Transverse colon (tissue), 4 donors: ENCODE data around the gene HSD17B2. TPM values are rescaled to one million over a fixed set of nuclear protein-coding genes. Genes with fewer than 3 reads are reported as not detected.

Source experiments
- DNase-seq: peaks from one replicate; pipeline ENCODE4 v3.0.0-alpha.2; 2019
- H3K27ac ChIP-seq, 4 donors: fragments of 200-600 bp; sonication (generic); 2 replicates each; pipeline ENCODE4 v1.5.1; 2016 to 2018; ENCODE audit warnings: inconsistent platforms in 4 of 4
- H3K27me3 ChIP-seq: fragments of 200-600 bp; sonication (generic); 2 replicates; pipeline ENCODE4 v1.5.1; 2017; ENCODE audit warnings: inconsistent platforms
- H3K36me3 ChIP-seq, 4 donors: fragments of 200-600 bp; sonication (generic); 2 replicates each; pipeline ENCODE4 v1.5.1; 2017 to 2019; ENCODE audit warnings: inconsistent platforms in 4 of 4
- H3K4me1 ChIP-seq, 4 donors: fragments of 200-600 bp; sonication (generic); 2 replicates each; pipeline ENCODE4 v1.5.1; 2017 to 2020; ENCODE audit warnings: inconsistent platforms in 4 of 4
- H3K4me3 ChIP-seq, 4 donors: fragments of 200-600 bp; sonication (generic); 1 replicate in 1 of 4; 2 replicates in 3 of 4; pipeline versions ENCODE4 v1.5.1 to v1.6.1; 2017 to 2019; ENCODE audit warnings: inconsistent platforms in 4 of 4
- H3K9me3 ChIP-seq, 2 donors: fragments of 200-600 bp; sonication (generic); 2 replicates each; pipeline ENCODE4 v1.5.1; 2017 to 2019; ENCODE audit warnings: inconsistent platforms in 2 of 2
- EP300 ChIP-seq: sonication (generic); formaldehyde crosslinking; IDR thresholded peaks from one replicate; pipeline ENCODE4 v1.6.1; 2017; ENCODE audit warnings: antibody characterized with exemption, low read depth
- POLR2A ChIP-seq: fragments of 450-650 bp; IDR thresholded peaks from one replicate; pipeline ENCODE4 v1.6.1; 2016; ENCODE audit warnings: antibody characterized with exemption, mild to moderate bottlenecking, moderate library complexity
- POLR2AphosphoS5 ChIP-seq, 3 donors: sonication (generic); formaldehyde crosslinking; IDR thresholded peaks; one replicate each; pipeline ENCODE4 v1.6.1; 2016; ENCODE audit warnings: antibody characterized with exemption in 3 of 3
- WGBS, 2 donors: methylation state at CpG; one replicate each; pipeline ENCODE4 v1.1.5; 2018; ENCODE audit warnings: low coverage in 1 of 2; 5-methylcytosine and 5-hydroxymethylcytosine counted together
- in situ Hi-C, 4 donors: fragments of 200-750 bp; cut with MboI; loops; one replicate each; pipeline versions ENCODE4 v1.15.0 to v1.15.1; 2017; ENCODE audit warnings: low sequenced_read_pairs in 3 of 4, low pct_ligation_motif_present in 1 of 4, low pct_unique_long_range_greater_than_20kb in 1 of 4
- intact Hi-C: fragments of 100-400 bp; cut with DNase I; formaldehyde crosslinking; loops from one replicate; pipeline ENCODE4 v1.15.1; 2023; ENCODE audit warnings: low total_unique reads
- total RNA-seq, 4 donors: library from RNA; depleted of rRNA; stranded (reverse); fragments of >200 nt; gene quantifications; one replicate each; pipeline ENCODE4 v1.1.0, GENCODE V29; 2016
- TF ChIP-seq, protein P1 (sequence below), 5 experiments: fragments of 200-600 bp in 3 of 5; fragments of 450-650 bp in 2 of 5; sonication (generic) in 3 of 5; IDR thresholded peaks; 1 replicate in 2 of 5; 2 replicates in 3 of 5; pipeline ENCODE4 v1.5.1; 2016 to 2017; ENCODE audit warnings: antibody characterized with exemption in 5 of 5, inconsistent platforms in 3 of 5, mild to moderate bottlenecking in 2 of 5, moderate library complexity in 1 of 5

Gene HSD17B2
- total RNA-seq, 4 donors from 2014 or later, result 9.6 to 146 (median 82.3) TPM

DNA sequence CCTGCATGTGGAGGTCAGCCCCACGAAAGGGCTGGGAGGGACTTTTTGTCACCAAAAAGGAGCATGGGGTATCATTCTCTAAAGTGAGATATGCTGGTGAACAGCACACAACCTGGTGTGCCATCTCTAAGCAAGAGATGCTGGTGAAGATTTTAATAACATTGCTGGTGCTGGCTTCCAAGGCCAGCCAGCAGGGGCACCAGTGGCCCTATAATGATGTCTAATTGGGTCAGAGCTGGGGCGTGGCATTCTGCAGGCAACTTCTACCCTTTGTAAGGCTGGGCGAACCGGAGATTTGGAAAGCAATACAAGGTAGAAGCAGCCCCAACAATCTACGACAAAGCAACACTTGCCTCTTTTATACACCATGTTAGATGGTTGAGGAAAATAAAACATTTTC is 40.6 kb upstream of the HSD17B2 start:
- Histone ChIP-seq H3K9me3 (no peaks in the 10 kb centered on the region), H3K27ac (no peak overlapping the region), H3K4me3 (no peak overlapping the region), H3K36me3 (no peaks in the 10 kb centered on the region), H3K27me3 (no peaks in the 10 kb centered on the region), H3K4me1 (peaks cover 5 to 20% (median 15%) of the 10 kb centered on the region in 4 donors)
- WGBS, 2 donors, result 81 to 86% methylated on average over 5 of the region's 5 CpGs
- no peak for DNase-seq
- no peak for TF ChIP-seq POLR2A
- TF ChIP-seq, protein P1, sequence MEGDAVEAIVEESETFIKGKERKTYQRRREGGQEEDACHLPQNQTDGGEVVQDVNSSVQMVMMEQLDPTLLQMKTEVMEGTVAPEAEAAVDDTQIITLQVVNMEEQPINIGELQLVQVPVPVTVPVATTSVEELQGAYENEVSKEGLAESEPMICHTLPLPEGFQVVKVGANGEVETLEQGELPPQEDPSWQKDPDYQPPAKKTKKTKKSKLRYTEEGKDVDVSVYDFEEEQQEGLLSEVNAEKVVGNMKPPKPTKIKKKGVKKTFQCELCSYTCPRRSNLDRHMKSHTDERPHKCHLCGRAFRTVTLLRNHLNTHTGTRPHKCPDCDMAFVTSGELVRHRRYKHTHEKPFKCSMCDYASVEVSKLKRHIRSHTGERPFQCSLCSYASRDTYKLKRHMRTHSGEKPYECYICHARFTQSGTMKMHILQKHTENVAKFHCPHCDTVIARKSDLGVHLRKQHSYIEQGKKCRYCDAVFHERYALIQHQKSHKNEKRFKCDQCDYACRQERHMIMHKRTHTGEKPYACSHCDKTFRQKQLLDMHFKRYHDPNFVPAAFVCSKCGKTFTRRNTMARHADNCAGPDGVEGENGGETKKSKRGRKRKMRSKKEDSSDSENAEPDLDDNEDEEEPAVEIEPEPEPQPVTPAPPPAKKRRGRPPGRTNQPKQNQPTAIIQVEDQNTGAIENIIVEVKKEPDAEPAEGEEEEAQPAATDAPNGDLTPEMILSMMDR (IDR thresholded peaks at IDR 0.05), result no peak
- TF ChIP-seq EP300, result no peak
- TF ChIP-seq POLR2AphosphoS5 (IDR thresholded peaks at IDR 0.05), result no peak
- intact Hi-C loops, result no loop called here
- in situ Hi-C loops, result no loop called here

DNA sequence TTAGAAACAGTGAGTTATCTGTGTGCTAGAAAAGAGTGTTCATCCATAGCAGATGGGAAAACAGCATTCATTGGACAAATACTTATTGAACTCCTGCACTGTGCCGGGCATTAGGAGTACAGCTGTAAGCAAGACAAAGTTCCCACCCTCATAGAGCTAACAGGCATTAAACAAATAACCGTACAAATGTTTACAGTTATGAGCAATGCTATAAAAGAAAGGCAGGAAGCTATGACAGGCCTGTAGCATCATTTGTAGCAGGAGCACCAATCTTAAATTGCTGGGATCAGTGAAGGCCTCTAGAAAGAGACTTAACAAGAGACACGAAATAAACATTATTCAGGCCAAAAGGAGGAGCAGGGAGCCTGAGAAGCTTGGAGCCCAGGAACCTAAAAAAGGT is 39.4 kb upstream of the HSD17B2 start:
- no peaks in the 10 kb centered on the region for H3K9me3 ChIP-seq
- H3K36me3 ChIP-seq, result no peaks in the 10 kb centered on the region
- DNase-seq, result no peak
- TF ChIP-seq POLR2AphosphoS5 (IDR thresholded peaks at IDR 0.05) (no peak), POLR2A (no peak), EP300 (no peak)
- TF ChIP-seq, protein P1 (IDR thresholded peaks at IDR 0.05), result no peak
- H3K27ac ChIP-seq, result peak overlapping the region in 3 of 4 donors; percentile 9 to 55 (median 16)
- H3K27me3 ChIP-seq, result no peaks in the 10 kb centered on the region
- intact Hi-C loops (no loop called here), in situ Hi-C loops (no loop called here)
- peaks cover 5 to 20% (median 15%) of the 10 kb centered on the region in 4 donors for H3K4me1 ChIP-seq
- H3K4me3 ChIP-seq, result no peak overlapping the region
- 35 to 52% methylated on average over 3 of the region's 3 CpGs for WGBS, 2 donors

DNA sequence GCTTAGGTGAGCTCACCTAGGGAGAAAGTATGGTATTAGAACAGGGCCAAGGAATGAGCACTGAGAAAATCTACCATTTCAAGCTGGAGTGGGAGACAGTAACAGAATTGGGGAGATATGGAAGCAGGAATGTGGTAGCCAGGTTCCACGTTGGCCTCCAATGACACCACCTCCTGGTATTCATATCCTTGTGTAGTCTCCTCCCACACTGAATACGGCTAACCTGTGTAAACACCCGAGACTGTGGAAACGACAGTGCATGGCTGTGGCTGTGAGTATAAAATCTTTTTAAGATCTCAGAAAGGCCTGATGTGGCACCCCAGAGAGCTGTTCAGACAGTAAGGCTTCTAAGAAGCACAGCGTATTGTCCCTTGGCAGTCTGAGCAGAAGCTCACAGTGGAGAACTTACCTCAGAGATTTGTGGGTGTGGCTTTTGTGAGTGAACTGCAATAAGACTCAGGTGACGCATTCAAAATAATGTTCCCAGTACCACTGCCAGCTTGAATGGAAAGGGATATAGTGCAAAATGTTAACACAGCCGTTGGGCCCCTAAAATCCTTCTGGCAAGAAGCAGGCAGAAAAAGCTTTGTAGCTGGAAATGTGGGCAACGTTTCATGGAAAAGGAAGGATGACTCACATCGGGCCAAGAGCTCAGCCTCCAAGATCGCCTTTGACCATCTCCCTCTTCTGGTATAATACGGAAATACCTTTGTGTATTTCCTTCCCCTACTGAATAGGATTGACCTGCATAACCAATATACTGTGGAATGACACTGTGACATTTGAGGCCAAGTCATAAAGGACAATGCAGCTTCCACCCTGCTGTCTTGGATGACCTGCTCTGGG is 38.2 kb upstream of the HSD17B2 start:
- TF ChIP-seq EP300, result no peak
- TF ChIP-seq, protein P1 (IDR thresholded peaks at IDR 0.05), result peak in 4 of 5 experiments; percentile 10 to 36 (median 23)
- no peak overlapping the region for H3K4me3 ChIP-seq
- no peak for DNase-seq
- H3K4me1 ChIP-seq, result peaks cover 5 to 20% (median 15%) of the 10 kb centered on the region in 4 donors
- peak overlapping the region; percentile 55 to 76 (median 71) for H3K27ac ChIP-seq
- WGBS, 2 donors, result 64 to 76% methylated on average over 4 to 11 of the region's 11 CpGs
- H3K9me3 ChIP-seq, result no peaks in the 10 kb centered on the region
- H3K36me3 ChIP-seq, result no peaks in the 10 kb centered on the region
- intact Hi-C loops, result no loop called here
- H3K27me3 ChIP-seq, result no peaks in the 10 kb centered on the region
- in situ Hi-C loops, result no loop called here

DNA sequence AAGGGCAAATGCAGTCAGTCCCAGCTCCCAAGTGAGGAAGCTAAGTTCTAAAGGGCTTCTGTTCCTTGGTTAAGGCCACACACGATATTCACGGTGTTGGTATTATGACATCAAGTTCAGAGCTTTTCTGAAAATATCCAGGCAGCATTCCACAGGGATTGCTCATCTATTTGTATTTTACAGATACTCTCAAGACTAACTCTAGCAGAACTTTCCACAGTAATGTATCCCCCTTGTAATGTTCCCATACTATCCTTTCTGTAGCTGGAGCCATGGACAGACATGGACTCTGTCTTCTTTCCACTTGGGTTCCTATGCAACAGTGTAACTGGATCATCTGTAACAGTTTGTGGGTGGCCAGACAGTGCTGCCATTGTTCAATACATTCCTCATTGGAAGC is 37.3 kb upstream of the HSD17B2 start:
- WGBS, 2 donors, result 73 to 80% methylated on average over 2 of the region's 2 CpGs
- intact Hi-C loops, result no loop called here

More for the DNA sequence above, 37.3 kb upstream of the HSD17B2 start:
- in situ Hi-C loops, result no loop called here
- no peaks in the 10 kb centered on the region for H3K9me3 ChIP-seq
- no peaks in the 10 kb centered on the region for H3K27me3 ChIP-seq
- H3K36me3 ChIP-seq, result no peaks in the 10 kb centered on the region
- peaks cover 5 to 20% (median 15%) of the 10 kb centered on the region in 4 donors for H3K4me1 ChIP-seq
- no peak overlapping the region for H3K4me3 ChIP-seq
- H3K27ac ChIP-seq, result peak overlapping the region; percentile 55 to 76 (median 71)
- no peak for TF ChIP-seq POLR2A
- TF ChIP-seq, protein P1 (IDR thresholded peaks at IDR 0.05), result no peak
- TF ChIP-seq EP300, result no peak
- TF ChIP-seq POLR2AphosphoS5 (IDR thresholded peaks at IDR 0.05), result peak; percentile 48 to 56 (median 55)
- DNase-seq, result no peak
